ENCODE results near the gene NEURL2.
"Not testable (repeated sequence)": the region's sequence is repeated elsewhere in the genome, so short reads cannot be mapped to it uniquely, and the experiment has no call there.

The NEURL2 gene, protein sequence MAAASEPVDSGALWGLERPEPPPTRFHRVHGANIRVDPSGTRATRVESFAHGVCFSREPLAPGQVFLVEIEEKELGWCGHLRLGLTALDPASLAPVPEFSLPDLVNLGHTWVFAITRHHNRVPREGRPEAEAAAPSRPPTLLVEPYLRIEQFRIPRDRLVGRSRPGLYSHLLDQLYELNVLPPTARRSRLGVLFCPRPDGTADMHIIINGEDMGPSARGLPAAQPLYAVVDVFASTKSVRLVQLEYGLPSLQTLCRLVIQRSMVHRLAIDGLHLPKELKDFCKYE

GRCh38 chr20:45890985-45891983, at the start of gene NEURL2, which contains the start of gene CTSA:
Gene NEURL2, minus strand, starts transcription at chr20:45891208. Its CDS starts 217 bp downstream, at chr20:45890991.
Gene CTSA, plus strand, starts transcription at chr20:45891335. Its CDS starts 234 bp downstream, at chr20:45891569.
- peak; percentile 69 to 78 (median 75) for DNase-seq (ENCODE audit: low read depth in 4 of 4, low spot score in 1 of 4)

DNA sequence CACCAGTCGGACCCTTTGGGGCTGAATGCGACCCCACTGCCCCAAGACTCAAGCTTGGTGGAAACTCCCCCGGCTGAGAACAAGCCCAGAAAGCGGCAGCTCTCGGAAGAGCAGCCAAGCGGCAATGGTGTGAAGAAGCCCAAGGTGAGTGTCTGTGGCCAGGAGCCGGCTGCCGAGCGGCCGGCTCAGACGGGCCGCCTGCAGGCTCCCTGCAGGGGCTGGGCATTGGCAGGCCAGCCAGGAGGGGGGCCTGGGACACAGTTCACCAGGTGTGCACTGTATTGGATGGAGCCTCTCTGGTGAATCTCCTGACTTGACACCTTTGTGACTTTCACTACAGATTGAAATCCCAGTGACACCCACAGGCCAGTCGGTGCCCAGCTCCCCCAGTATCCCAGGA, 49.5 kb upstream of the NEURL2 start:
- no peak for DNase-seq (ENCODE audit: low read depth in 4 of 4, low spot score in 1 of 4)

- no peak for DNase-seq (ENCODE audit: low read depth in 4 of 4, low spot score in 1 of 4)
Measured at GRCh38 chr20:45940053-45940452, 49.0 kb upstream of the NEURL2 start.

DNA sequence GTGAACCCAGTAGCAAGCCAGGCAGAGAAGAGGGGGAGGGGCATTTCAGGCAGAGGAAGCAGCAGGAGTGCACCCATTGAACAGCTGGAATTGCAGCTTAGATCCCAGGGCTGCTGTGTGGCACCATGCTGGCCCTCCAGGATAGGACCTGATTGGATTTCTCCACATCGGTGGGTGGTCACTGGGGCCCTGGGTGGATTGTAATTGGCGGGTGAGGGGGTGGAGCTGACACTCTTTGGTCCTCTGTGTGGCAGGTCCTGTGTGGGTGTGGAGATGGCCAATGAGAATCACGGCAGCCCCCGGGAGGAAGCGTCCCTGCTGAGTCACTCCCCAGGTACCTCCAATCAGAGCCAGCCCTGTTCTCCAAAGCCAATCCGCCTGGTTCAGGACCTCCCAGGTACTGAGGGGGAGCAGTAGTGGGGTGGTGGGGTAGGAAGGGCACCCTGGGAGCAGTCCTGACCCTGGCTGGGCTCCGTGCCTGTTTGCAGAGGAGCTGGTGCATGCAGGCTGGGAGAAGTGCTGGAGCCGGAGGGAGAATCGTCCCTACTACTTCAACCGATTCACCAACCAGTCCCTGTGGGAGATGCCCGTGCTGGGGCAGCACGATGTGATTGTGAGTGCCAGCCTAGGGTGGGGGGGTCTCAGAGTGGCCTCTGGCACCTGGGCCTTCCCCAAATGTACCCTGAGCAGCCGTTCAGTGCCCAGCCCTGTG, 47.9 kb upstream of the NEURL2 start:
- DNase-seq (ENCODE audit: low read depth in 4 of 4, low spot score in 1 of 4): no peak

- DNase-seq (ENCODE audit: low read depth in 4 of 4, low spot score in 1 of 4): no peak
Measured at GRCh38 chr20:45937765-45938164, 46.8 kb upstream of the NEURL2 start.

DNA sequence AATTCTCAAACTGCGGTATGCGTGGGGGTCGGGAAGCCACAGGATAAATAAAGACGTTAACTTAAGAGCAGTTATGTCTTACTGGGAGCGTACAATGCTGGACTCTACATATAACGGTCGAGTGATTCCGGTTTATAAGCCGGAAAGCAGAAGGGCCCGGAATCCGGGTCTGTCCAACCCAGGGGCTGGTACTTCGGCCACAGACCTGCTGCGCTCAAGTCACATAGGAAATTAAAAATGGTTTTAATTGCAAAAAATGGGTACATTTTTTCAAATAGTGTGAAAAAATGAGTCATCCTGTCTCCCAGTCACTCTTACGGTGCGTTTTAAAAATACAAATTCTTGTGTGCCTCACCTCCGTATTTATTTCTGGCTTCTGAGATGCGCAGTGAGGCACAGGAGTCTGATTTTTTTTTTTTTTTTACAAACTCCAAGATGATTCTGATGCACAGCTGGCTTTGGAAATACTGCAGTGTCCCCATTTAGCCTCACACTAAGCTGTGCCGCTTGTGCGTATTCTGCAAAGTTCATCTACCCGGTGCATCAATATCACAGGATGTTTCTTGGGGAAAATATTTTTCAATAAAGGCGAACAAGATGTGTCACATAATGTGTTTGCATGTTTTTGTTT, 44.5 kb upstream of the NEURL2 start:
- no peak for DNase-seq (ENCODE audit: low read depth in 4 of 4, low spot score in 1 of 4)

GRCh38 chr20:45934586-45935415, 43.8 kb upstream of the NEURL2 start, which contains the start of gene PCIF1:
Gene PCIF1, plus strand, starts transcription at chr20:45934683. Its CDS starts 4,317 bp downstream, at chr20:45939000.
- DNase-seq (ENCODE audit: low read depth in 4 of 4, low spot score in 1 of 4): peak; percentile 90 to 98 (median 96)

GRCh38 chr20:45934046-45934585, 43.1 kb upstream of the NEURL2 start:
- peak in 1 of 4 experiments; percentile 17 for DNase-seq (ENCODE audit: low read depth in 4 of 4, low spot score in 1 of 4)

GRCh38 chr20:45933266-45934045, 42.4 kb upstream of the NEURL2 start:
- peak in 3 of 4 experiments; percentile 25 to 54 (median 41) for DNase-seq (ENCODE audit: low read depth in 4 of 4, low spot score in 1 of 4)

DNA sequence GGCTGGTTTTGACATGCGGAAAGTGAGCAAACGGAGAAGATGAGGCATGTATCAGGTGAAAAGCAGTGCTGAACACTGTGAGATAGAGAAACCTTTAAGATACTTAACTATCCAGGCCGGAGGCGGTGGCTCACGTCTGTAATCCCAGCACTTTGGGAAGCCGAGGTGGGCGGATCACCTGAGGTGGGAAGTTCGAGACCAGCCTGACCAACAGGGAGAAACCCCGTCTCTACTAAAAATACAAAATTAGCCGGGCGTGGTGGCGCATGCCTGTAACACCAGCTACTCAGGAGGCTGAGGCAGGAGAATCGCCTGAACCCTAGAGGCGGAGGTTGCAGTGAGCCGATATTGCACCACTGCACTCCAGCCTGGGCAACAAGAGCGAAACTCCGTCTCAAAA, 40.7 kb upstream of the NEURL2 start:
- DNase-seq (ENCODE audit: low read depth in 4 of 4, low spot score in 1 of 4): not testable (repeated sequence)

- DNase-seq (ENCODE audit: low read depth in 4 of 4, low spot score in 1 of 4): no peak
Measured at GRCh38 chr20:45927071-45927878, 36.3 kb upstream of the NEURL2 start.

DNA sequence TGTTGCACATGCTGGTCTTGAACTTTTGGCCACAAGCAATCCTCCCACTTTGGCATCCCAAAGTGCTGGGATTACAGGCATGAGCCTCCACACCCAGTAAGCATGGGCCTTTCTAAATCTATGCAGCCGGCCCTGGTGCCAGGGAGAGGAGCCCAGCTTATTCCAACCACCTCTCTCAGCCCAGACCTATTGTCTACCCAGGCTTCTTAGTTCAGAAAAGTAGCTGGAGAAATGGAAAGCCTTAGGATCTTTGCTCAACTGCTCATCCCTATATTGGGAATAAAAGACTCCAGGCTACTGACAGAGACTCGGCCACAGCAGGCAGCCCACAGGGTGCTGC, 35.7 kb upstream of the NEURL2 start:
- no peak for DNase-seq (ENCODE audit: low read depth in 4 of 4, low spot score in 1 of 4)

DNA sequence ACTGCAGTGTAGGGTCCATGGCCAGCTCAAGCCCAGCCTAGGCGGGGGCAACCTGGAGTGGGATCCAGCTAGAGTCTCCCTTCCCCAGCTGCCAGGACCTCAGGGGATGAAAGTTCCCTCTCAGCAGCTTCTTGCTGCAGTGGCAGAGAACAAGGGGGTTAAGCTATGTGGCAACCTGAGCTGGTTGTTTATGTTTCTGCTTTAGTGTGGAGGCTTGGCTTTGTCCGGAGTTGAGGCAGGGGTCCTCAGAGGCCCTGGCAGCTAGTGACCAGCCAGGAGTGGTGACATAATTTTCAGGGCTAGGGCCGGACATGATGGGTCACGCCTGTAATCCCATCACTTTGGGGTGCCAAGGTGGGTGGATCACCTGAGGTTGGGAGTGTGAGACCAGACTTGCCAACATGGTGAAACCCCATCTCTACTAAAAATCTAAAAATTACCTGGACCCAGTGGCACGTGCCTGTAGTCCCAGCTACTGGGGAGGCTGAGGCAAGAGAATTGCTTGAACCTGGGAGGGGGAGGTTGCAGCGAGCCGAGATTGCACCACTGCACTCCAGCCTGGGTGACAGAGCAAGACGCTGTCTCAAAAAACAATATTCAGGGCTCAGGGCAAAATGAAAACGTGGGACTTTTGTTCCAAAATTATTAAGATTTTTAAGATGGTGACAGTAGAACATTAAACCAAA, 35.0 kb upstream of the NEURL2 start:
- DNase-seq (ENCODE audit: low read depth in 4 of 4, low spot score in 1 of 4): no peak

GRCh38 chr20:45924391-45925261, 33.6 kb upstream of the NEURL2 start:
- DNase-seq (ENCODE audit: low read depth in 4 of 4, low spot score in 1 of 4): no peak

DNA sequence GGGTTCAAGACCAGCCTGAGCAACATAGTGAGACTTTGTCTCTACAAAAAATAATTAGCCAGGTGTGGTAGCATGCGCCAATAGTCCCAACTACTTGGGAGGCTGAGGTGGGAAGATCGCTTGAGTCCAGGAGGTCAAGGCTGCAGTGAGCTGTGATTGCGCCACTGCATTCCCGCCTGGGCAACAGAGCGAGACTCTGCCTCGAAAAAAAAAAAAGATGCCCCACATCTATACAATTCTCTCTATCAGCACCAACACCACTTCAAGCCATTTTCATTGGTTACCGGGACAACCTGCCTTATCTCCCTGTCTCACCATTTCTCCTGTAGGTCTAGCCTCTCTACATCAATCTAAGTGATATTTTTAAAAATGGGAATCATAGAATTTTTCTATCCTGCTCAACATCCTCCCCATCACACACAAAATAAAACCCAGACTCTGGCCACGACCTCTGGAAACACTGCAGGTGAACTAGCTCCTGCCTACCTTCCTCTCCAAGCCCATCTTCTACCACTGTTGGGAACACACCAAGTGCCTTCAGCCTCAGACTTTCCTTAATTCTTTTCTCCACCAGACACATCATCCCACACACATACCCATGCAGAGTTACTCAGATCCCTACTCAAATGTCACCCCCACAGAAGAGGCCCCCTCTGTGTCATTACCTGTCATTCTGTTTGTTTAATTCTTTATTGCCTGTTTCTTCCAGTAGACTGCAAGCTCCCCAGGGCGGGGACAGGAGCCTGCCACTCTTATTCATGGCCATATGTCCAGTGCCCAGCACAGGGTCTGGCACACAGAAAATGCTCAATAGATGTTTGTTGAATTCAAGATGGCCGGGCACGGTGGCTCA, 30.6 kb upstream of the NEURL2 start:
- no peak for DNase-seq (ENCODE audit: low read depth in 4 of 4, low spot score in 1 of 4)

Data from stimulated activated CD4-positive, alpha-beta T cell treated with anti-CD3 and anti-CD28 coated beads, Interleukin-1b, Interleukin-23, amount 100 ng/mL, for 24 hours (primary cell).